ENCODE data around the gene ADCY6. TPM values are rescaled to one million over a fixed set of nuclear protein-coding genes. Genes with fewer than 3 reads are reported as not detected.

ADCY6 gene
- total and polyA plus RNA-seq, 2 donors (not counting 1 experiment from before 2014, with no cell fraction given): 0.03 TPM; not detected in 1

DNA sequence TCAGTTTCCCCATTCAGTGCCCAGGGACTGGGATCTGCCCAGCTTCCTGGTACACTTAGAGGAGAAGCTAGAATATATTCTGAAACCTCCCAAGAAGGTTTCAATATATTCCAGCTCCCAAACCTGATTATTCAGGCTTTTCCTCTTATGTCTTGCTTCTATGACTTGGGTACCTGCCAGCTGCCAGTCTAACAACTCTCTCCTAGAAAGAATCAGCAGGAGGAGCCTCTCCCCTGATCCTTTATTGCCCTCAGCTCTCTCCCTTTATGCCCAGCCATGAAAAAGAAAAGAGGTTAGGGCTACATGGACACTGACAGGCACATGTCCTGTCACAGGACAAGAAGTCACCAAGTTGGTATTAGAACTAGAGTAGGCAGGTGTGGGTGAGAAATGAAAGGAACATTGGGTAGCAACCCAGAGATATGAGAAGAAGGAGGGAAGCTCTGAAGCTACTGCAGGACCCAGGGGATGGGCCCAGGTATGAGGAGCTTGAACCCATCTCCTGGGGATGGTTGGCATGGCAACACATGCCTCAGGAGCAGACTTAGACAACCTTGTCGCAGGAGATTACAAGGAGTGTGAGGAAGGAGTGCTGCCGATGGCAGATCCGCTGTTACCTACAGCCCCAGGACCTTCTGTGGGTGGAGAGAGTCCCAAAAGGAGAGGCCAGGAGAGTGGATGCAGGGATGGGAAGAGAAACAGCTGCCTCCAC, 27.4 kb upstream of the ADCY6 start:
- H3K27ac Mint-ChIP-seq: no peak overlapping the region
- H3K27me3 ChIP-seq (replicated peaks in 1 of 4; ENCODE audit: control extremely low read depth in 1 of 4, control insufficient read depth in 3 of 4, insufficient read depth in 4 of 4, low read length in 3 of 4): peaks cover 0 to 31% (median 16%) of the 10 kb centered on the region in 4 experiments
- peaks cover 13% of the 10 kb centered on the region for H4K20me1 ChIP-seq (ENCODE audit: control insufficient read depth, insufficient read depth, low read length, poor library complexity, severe bottlenecking)
- H3K9me3 Mint-ChIP-seq (ENCODE audit: insufficient read depth): no peaks in the 10 kb centered on the region
- peak overlapping the region; percentile 100 for H3K4me2 ChIP-seq (replicated peaks; ENCODE audit: low read depth, low read length, poor library complexity, severe bottlenecking)
- peak overlapping the region; percentile 91 for H3K9ac ChIP-seq (ENCODE audit: low read length)
- no peaks in the 10 kb centered on the region for H3K79me2 ChIP-seq (ENCODE audit: control insufficient read depth, insufficient read depth, low read length)
- intact Hi-C loops (cut with micrococcal nuclease): no loop called here
- H3K27ac ChIP-seq (ENCODE audit: low read length in 2 of 2): no peak overlapping the region
- peaks cover 30 to 38% of the 10 kb centered on the region in 2 donors for H3K4me1 ChIP-seq (ENCODE audit: control insufficient read depth in 2 of 2, insufficient read depth in 2 of 2, low read length in 2 of 2)
- H3K4me3 ChIP-seq (ENCODE audit: control extremely low read depth in 1 of 5, extremely low read depth in 1 of 5, insufficient read depth in 1 of 5, low read depth in 2 of 5, low read length in 4 of 5): no peak overlapping the region
- TF ChIP-seq, protein P1, sequence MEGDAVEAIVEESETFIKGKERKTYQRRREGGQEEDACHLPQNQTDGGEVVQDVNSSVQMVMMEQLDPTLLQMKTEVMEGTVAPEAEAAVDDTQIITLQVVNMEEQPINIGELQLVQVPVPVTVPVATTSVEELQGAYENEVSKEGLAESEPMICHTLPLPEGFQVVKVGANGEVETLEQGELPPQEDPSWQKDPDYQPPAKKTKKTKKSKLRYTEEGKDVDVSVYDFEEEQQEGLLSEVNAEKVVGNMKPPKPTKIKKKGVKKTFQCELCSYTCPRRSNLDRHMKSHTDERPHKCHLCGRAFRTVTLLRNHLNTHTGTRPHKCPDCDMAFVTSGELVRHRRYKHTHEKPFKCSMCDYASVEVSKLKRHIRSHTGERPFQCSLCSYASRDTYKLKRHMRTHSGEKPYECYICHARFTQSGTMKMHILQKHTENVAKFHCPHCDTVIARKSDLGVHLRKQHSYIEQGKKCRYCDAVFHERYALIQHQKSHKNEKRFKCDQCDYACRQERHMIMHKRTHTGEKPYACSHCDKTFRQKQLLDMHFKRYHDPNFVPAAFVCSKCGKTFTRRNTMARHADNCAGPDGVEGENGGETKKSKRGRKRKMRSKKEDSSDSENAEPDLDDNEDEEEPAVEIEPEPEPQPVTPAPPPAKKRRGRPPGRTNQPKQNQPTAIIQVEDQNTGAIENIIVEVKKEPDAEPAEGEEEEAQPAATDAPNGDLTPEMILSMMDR (IDR thresholded peaks at IDR 0.05): no peak
- TF ChIP-seq EZH2 (IDR thresholded peaks at IDR 0.05; ENCODE audit: borderline replicate concordance, insufficient read depth, low read depth, low read length, poor library complexity, severe bottlenecking): no peak
- no peaks in the 10 kb centered on the region for H3K36me3 ChIP-seq (replicated peaks in 1 of 2; ENCODE audit: control extremely low read depth in 1 of 2, control insufficient read depth in 1 of 2, extremely low read depth in 1 of 2, insufficient read depth in 2 of 2, low read length in 1 of 2)
- no peaks in the 10 kb centered on the region for H3K9me3 ChIP-seq (ENCODE audit: control extremely low read depth in 1 of 3, control insufficient read depth in 2 of 3, insufficient read depth in 1 of 3, low read length in 2 of 3)
- ChIA-PET CTCF (interaction anchor here (1.1 to 6.8 kb wide), 4 partner anchors 8 to 52 kb away, joined by 3 to 57 read pairs (median 14); partner anchors contain the start of gene DDX23), POLR2A (interaction anchor here (0.9 kb wide), 1 partner anchor 981 kb away, joined by 3 read pairs; no protein-coding TSS in a partner anchor)
- WGBS (ENCODE audit: insufficient coverage): 95% methylated on average over 3 of the region's 3 CpGs
- peak overlapping the region; percentile 96 for H3K4me3 Mint-ChIP-seq
- peaks cover 12% of the 10 kb centered on the region for H3K27me3 Mint-ChIP-seq
- no peak for ATAC-seq (ENCODE audit: low read depth)
- peak overlapping the region; percentile 96 for H2AFZ ChIP-seq (ENCODE audit: insufficient read depth, low read depth, low read length, poor library complexity, severe bottlenecking)
- DNase-seq: no peak
- H3K4me1 Mint-ChIP-seq: peaks cover 29% of the 10 kb centered on the region
